OCI-LY7 (cell line): ENCODE results near the gene PLTP. TPM values are rescaled to one million over a fixed set of nuclear protein-coding genes. Genes with fewer than 3 reads are reported as not detected.

ENCODE experiments used
- BruUV-seq: library from RNA; stranded (reverse); fragments of 400-500 nt; replicated peaks from 2 replicates; lab custom pipeline; 2021; lab: Mats Ljungman, UMichigan
- CTCF ChIA-PET: fragments of 300-600 bp; sonication (Branson Sonifier 250); formaldehyde crosslinking; loops from one replicate; lab custom pipeline; 2022; ENCODE audit warnings: antibody characterized with exemption; ENCODE audit not compliant: unreplicated experiment; lab: Charles Lee
- POLR2A ChIA-PET: fragments of 300-600 bp; sonication (Branson Sonifier 250); formaldehyde crosslinking; loops from one replicate; lab custom pipeline; 2022; ENCODE audit warnings: antibody characterized with exemption; lab: Charles Lee
- DNase-seq: peaks from one replicate; pipeline ENCODE4 v3.0.0-alpha.2; 2015; ENCODE audit warnings: low spot score
- H2AFZ ChIP-seq: fragments of 200-600 bp; sonication (generic), shearing (Covaris generic); 2 replicates; pipeline ENCODE4 v1.6.1; 2014; ENCODE audit warnings: mild to moderate bottlenecking, antibody characterized with exemption, low read length, moderate library complexity
- H3K27ac ChIP-seq: fragments of 200-600 bp; sonication (generic); 2 replicates; pipeline ENCODE4 v1.5.1; 2014; ENCODE audit warnings: mixed run types, low read depth, mild to moderate bottlenecking, moderate library complexity, low read length, inconsistent platforms; ENCODE audit not compliant: poor library complexity, severe bottlenecking
- H3K36me3 ChIP-seq: fragments of 200-600 bp; sonication (generic); 2 replicates; pipeline ENCODE4 v1.6.1; 2014; ENCODE audit warnings: mild to moderate bottlenecking, antibody characterized with exemption, low read length, moderate library complexity, mixed read lengths; ENCODE audit not compliant: insufficient read depth
- H3K4me1 ChIP-seq: fragments of 200-600 bp; sonication (generic); 2 replicates; pipeline ENCODE4 v1.5.1; 2014; ENCODE audit warnings: mild to moderate bottlenecking, low read length; ENCODE audit not compliant: insufficient read depth, poor library complexity, severe bottlenecking
- H3K4me2 ChIP-seq: fragments of 200-600 bp; sonication (generic); 2 replicates; pipeline ENCODE4 v1.6.1; 2014; ENCODE audit warnings: mild to moderate bottlenecking, low read length
- H3K4me3 ChIP-seq: fragments of 200-600 bp; sonication (generic); 2 replicates; pipeline ENCODE4 v1.5.1; 2014; ENCODE audit warnings: mild to moderate bottlenecking, low read depth, low read length; ENCODE audit not compliant: poor library complexity, severe bottlenecking
- H3K79me2 ChIP-seq: fragments of 200-600 bp; sonication (generic); 2 replicates; pipeline ENCODE4 v1.6.1; 2016; ENCODE audit warnings: low read depth, mild to moderate bottlenecking, low read length, moderate library complexity, mixed read lengths; ENCODE audit not compliant: insufficient read depth
- H3K9me2 ChIP-seq: fragments of 200-600 bp; sonication (generic); 2 replicates; pipeline ENCODE4 v1.6.1; 2016; ENCODE audit warnings: mild to moderate bottlenecking, low read length, mixed read lengths; ENCODE audit not compliant: insufficient read depth
- H3K9me3 ChIP-seq: fragments of 200-600 bp; sonication (generic); 2 replicates; pipeline ENCODE4 v1.6.1; 2014; ENCODE audit warnings: mild to moderate bottlenecking, mixed run types, low read length, mixed read lengths
- H4K20me1 ChIP-seq: fragments of 200-600 bp; sonication (generic); 2 replicates; pipeline ENCODE4 v1.6.1; 2014; ENCODE audit warnings: mild to moderate bottlenecking, antibody characterized with exemption, low read length, moderate library complexity, mixed read lengths; ENCODE audit not compliant: insufficient read depth
- CTCF ChIP-seq: fragments of 200-600 bp; sonication (generic); conservative IDR thresholded peaks from 2 replicates; pipeline ENCODE4 v1.5.1; 2014; ENCODE audit warnings: mild to moderate bottlenecking, antibody characterized with exemption, low read length, moderate library complexity, mixed read lengths
- EZH2phosphoT487 ChIP-seq: fragments of 200-600 bp; sonication (generic); IDR thresholded peaks from 2 replicates; pipeline ENCODE4 v1.6.1; 2018; ENCODE audit warnings: low read depth, borderline replicate concordance, mild to moderate bottlenecking, mixed run types, antibody characterized with exemption, low read length, moderate library complexity, mixed read lengths
- intact Hi-C: fragments of 100-400 bp; cut with micrococcal nuclease; formaldehyde crosslinking; loops from one replicate; pipeline ENCODE4 v1.10.0; 2022; ENCODE audit not compliant: unreplicated experiment
- total RNA-seq, 2 experiments: library from RNA; depleted of rRNA in 1 of 2; stranded (reverse); fragments of >200 nt in 1 of 2; shearing (Covaris generic) in 1 of 2; gene quantifications; 2 replicates each; pipeline ENCODE4 v1.2.3, GENCODE V29; 2014 to 2022

Gene PLTP
- total RNA-seq, 2 experiments from 2014 or later = 12.7 to 17.1 TPM

- peaks cover 8% of the 10 kb centered on the region for H3K4me1 ChIP-seq
- no TSS peak for BruUV-seq
- no peaks in the 10 kb centered on the region for H3K79me2 ChIP-seq
- no peaks in the 10 kb centered on the region for H3K9me2 ChIP-seq
- peaks cover 80% of the 10 kb centered on the region for H3K36me3 ChIP-seq
- POLR2A ChIA-PET = no interaction called here
- H3K4me2 ChIP-seq = no peak overlapping the region
- CTCF ChIA-PET = no interaction called here
- H4K20me1 ChIP-seq = no peaks in the 10 kb centered on the region
- no peak overlapping the region for H2AFZ ChIP-seq
- H3K27ac ChIP-seq = no peak overlapping the region
- H3K9me3 ChIP-seq = no peaks in the 10 kb centered on the region
- H3K4me3 ChIP-seq = no peak overlapping the region
- TF ChIP-seq EZH2phosphoT487 = no peak
- no peak for TF ChIP-seq CTCF
- intact Hi-C loops = no loop called here
- DNase-seq = no peak
Observed at GRCh38 chr20:45953672-45954071, 41.7 kb upstream of the PLTP start.

GRCh38 chr20:45952861-45953260 is 40.9 kb upstream of the PLTP start:
- TF ChIP-seq CTCF (no peak), EZH2phosphoT487 (no peak)
- peaks cover 80% of the 10 kb centered on the region for H3K36me3 ChIP-seq
- no peaks in the 10 kb centered on the region for H3K79me2 ChIP-seq
- no peak overlapping the region for H2AFZ ChIP-seq
- peaks cover 8% of the 10 kb centered on the region for H3K4me1 ChIP-seq
- intact Hi-C loops = no loop called here
- ChIA-PET POLR2A (no interaction called here), CTCF (no interaction called here)
- H3K9me2 ChIP-seq = no peaks in the 10 kb centered on the region
- H3K9me3 ChIP-seq = no peaks in the 10 kb centered on the region
- DNase-seq = no peak
- no TSS peak for BruUV-seq
- no peak overlapping the region for H3K4me2 ChIP-seq
- H3K27ac ChIP-seq = no peak overlapping the region
- no peaks in the 10 kb centered on the region for H4K20me1 ChIP-seq
- no peak overlapping the region for H3K4me3 ChIP-seq

GRCh38 chr20:45951925-45952834 is 40.2 kb upstream of the PLTP start:
- Histone ChIP-seq H3K4me1 (peaks cover 8% of the 10 kb centered on the region), H3K36me3 (peaks cover 80% of the 10 kb centered on the region), H4K20me1 (no peaks in the 10 kb centered on the region), H3K4me2 (no peak overlapping the region), H3K9me3 (no peaks in the 10 kb centered on the region), H3K4me3 (no peak overlapping the region), H3K9me2 (no peaks in the 10 kb centered on the region), H2AFZ (no peak overlapping the region), H3K79me2 (no peaks in the 10 kb centered on the region), H3K27ac (no peak overlapping the region)
- TF ChIP-seq EZH2phosphoT487 (no peak), CTCF (no peak)
- DNase-seq = no peak
- ChIA-PET POLR2A (no interaction called here), CTCF (no interaction called here)
- BruUV-seq = no TSS peak
- intact Hi-C loops = no loop called here
